KBM-7 (cell line): ENCODE data around the gene PRR23B.
A peak's percentile ranks its signal among the peaks of the same experiment; 100 is the strongest.

Experiments used
- DNase-seq: peaks from one replicate; pipeline ENCODE4 v3.0.0-alpha.2; 2015
- in situ Hi-C: fragments of 300-500 bp; cut with MboI; formaldehyde crosslinking; loops from 2 replicates; pipeline ENCODE4 v1.14.3; 2020; ENCODE audit warnings: low sequenced_read_pairs, low pct_unique_long_range_greater_than_20kb, mixed read lengths

PRR23B gene

DNA sequence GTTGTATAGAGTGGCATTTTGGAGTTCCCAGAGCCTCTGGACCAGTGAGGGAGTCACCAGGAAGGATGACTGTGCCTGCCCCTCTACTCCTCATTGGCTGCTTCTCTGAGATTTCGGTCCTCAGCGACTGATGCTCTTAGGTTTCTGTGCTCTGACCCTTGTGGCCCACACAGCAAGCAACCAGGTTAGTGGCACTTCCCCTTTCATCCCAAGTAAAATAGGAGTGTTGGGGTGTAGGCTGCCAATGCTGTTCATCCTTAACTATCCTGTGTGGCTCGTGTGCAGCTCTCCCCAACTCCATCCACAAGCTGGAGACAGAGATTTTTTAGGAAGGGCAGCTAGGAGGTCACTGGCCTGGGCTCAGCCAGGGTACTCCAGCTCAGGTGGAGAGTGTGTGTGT is 35.9 kb downstream of the PRR23B start:
- in situ Hi-C loops = no loop called here
- DNase-seq = no peak

- DNase-seq = no peak
- in situ Hi-C loops = no loop called here
These were observed 44.7 kb downstream of the PRR23B start for GRCh38 chr3:138976047-138976446.

DNA sequence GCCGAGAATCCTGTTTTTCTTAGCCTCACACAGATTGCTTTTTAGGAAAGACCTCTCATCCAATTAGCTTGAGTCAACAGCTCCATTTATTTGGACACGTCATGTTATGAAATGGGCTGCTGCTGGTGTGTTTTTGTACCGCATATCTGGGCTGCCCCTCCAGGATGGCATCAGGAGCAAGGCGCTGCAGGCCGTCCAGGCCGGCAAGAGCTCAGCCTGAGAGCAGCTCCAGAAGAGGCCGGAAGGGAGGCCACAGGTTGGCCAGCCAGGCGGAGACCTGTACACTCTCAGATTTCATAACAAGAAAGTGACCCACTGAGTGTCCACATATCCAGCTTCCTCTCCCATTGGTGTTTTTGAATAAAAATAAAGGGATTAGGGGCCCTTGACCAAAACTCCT is 45.4 kb downstream of the PRR23B start:
- no peak for DNase-seq
- in situ Hi-C loops = no loop called here

DNA sequence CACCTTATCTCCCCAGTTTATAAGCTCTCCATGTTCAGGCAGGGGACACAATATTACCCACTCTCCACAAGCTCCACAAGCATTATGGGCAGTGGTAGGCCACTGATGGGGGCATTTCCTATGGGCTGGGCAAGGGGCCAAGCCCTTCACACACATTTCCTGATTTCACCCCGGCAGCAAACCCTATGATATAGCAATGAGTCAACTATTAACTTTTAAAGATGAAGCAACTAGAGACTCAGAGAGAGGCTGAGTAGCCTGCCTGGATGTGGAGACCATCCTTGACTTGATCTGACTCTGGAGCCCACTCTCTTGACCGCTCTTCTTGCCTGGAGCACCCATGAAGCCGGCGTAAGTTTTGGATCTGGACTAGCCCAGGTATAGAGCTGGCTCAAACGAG is 46.3 kb downstream of the PRR23B start:
- in situ Hi-C loops = no loop called here
- peak; percentile 18 for DNase-seq

DNA sequence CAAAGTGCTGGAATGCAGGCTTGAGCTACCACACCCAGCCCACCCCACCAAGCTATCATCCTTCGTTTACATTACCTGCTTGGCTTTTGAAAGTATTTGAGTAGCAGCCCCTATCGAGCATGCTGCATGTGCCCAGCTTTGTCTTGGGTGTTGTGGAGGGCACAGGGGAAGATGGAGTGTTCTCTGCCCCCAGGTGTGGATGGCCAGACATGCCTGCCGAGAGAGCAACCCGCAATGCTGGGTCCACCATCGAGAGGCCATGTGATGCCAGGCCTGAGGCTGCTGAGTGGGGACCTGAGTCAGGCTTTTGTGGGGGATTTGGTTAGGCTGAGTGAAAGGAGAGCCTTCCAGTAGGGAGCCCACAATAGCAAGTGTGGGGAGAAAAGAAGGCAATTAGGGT is 47.8 kb downstream of the PRR23B start:
- DNase-seq = no peak
- in situ Hi-C loops = no loop called here

DNA sequence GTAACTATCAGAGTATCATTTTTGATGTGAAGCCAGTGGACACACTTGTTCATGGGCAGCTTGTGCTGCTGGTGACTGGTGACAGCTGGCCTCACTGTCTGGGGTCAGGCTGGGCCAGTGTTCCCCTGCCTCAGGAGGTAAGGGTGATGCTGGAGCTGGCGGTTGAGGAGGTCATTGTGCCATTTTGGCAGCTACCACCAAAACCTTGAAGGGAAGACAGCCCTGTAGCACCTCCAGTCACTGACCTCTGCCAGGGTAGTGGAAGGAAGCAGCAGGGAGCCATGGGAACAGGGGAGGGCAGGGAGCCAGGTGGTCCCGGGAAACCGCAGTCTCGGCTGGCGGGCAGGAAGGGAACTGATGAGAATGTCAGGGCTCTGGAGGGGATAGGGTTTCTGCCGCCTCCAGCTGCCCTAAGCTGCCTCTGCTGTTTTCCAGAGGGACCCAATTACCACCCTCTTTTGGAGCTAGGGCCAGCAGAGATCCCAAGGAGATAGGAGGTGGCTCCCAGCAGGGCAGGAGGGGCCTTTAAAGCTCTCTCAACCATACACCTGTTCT is 48.9 kb downstream of the PRR23B start:
- in situ Hi-C loops = no loop called here
- DNase-seq = no peak
